H9 (cell line): ENCODE measurements around the gene ARPC1B. TPM values are rescaled to one million over a fixed set of nuclear protein-coding genes. Genes with fewer than 3 reads are reported as not detected.

ENCODE experiments used
- DNase-seq: peaks from one replicate; pipeline ENCODE4 v3.0.0-alpha.2; 2017
- H2AFZ ChIP-seq: one replicate; pipeline ENCODE4 v1.6.1; 2013; ENCODE audit warnings: mild to moderate bottlenecking, low read length, control low read depth, moderate library complexity
- H2AK5ac ChIP-seq: 2 replicates; pipeline ENCODE4 v1.6.1; 2013; ENCODE audit warnings: low read length, control low read depth, mixed read lengths; ENCODE audit not compliant: insufficient read length
- H2BK120ac ChIP-seq: one replicate; pipeline ENCODE4 v1.6.1; 2013; ENCODE audit warnings: low read depth, mild to moderate bottlenecking, low read length, control low read depth, inconsistent platforms; ENCODE audit not compliant: poor library complexity, severe bottlenecking
- H2BK12ac ChIP-seq: 2 replicates; pipeline ENCODE4 v1.6.1; 2013; ENCODE audit warnings: low read length, control low read depth, mixed read lengths, low read depth; ENCODE audit not compliant: insufficient read length
- H2BK15ac ChIP-seq: 2 replicates; pipeline ENCODE4 v1.6.1; 2013; ENCODE audit warnings: low read depth, low read length, control low read depth
- H2BK20ac ChIP-seq: one replicate; pipeline ENCODE4 v1.6.1; 2013; ENCODE audit warnings: low read depth, mild to moderate bottlenecking, low read length, control low read depth, inconsistent platforms; ENCODE audit not compliant: poor library complexity, severe bottlenecking
- H2BK5ac ChIP-seq: 2 replicates; pipeline ENCODE4 v1.6.1; 2013; ENCODE audit warnings: low read length, control low read depth, mixed read lengths; ENCODE audit not compliant: insufficient read length
- H3K14ac ChIP-seq: 2 replicates; pipeline ENCODE4 v1.6.1; 2013; ENCODE audit warnings: low read length, control low read depth; ENCODE audit not compliant: insufficient read depth
- H3K18ac ChIP-seq: 2 replicates; pipeline ENCODE4 v1.6.1; 2013; ENCODE audit warnings: low read depth, mild to moderate bottlenecking, mixed read lengths, low read length, control low read depth; ENCODE audit not compliant: insufficient read length
- H3K23ac ChIP-seq: 2 replicates; pipeline ENCODE4 v1.6.1; 2013; ENCODE audit warnings: low read length, control low read depth, mixed read lengths, low read depth; ENCODE audit not compliant: insufficient read length
- H3K23me2 ChIP-seq: 2 replicates; pipeline ENCODE4 v1.6.1; 2013; ENCODE audit warnings: low read depth, mild to moderate bottlenecking, mixed read lengths, low read length, control low read depth; ENCODE audit not compliant: insufficient read length, poor library complexity, severe bottlenecking
- H3K27ac ChIP-seq: 2 replicates; pipeline ENCODE4 v1.5.1; 2013; ENCODE audit warnings: low read length, control low read depth, mixed read lengths, low read depth; ENCODE audit not compliant: insufficient read length
- H3K27me3 ChIP-seq: 2 replicates; pipeline ENCODE4 v1.6.1; 2013; ENCODE audit warnings: low read length, control low read depth, inconsistent platforms; ENCODE audit not compliant: insufficient read depth
- H3K4ac ChIP-seq: 2 replicates; pipeline ENCODE4 v1.6.1; 2013; ENCODE audit warnings: low read depth, mild to moderate bottlenecking, control low read depth, inconsistent platforms, low read length, moderate library complexity
- H3K4me1 ChIP-seq: 2 replicates; pipeline ENCODE4 v1.6.1; 2013; ENCODE audit warnings: low read length, control low read depth, inconsistent platforms; ENCODE audit not compliant: insufficient read depth
- H3K4me2 ChIP-seq: 2 replicates; pipeline ENCODE4 v1.6.1; 2013; ENCODE audit warnings: low read length, control low read depth, mixed read lengths; ENCODE audit not compliant: insufficient read length, insufficient read depth
- H3K56ac ChIP-seq: 2 replicates; pipeline ENCODE4 v1.6.1; 2013; ENCODE audit warnings: low read depth, mild to moderate bottlenecking, mixed read lengths, low read length, control low read depth; ENCODE audit not compliant: insufficient read length
- H3K79me1 ChIP-seq: 2 replicates; pipeline ENCODE4 v1.6.1; 2013; ENCODE audit warnings: low read depth, mild to moderate bottlenecking, moderate library complexity, low read length, control low read depth, inconsistent platforms; ENCODE audit not compliant: insufficient read depth, poor library complexity, severe bottlenecking
- H3K79me2 ChIP-seq: 2 replicates; pipeline ENCODE4 v1.6.1; 2013; ENCODE audit warnings: low read length, control low read depth, inconsistent platforms; ENCODE audit not compliant: insufficient read depth
- H3K9ac ChIP-seq: 2 replicates; pipeline ENCODE4 v1.6.1; 2013; ENCODE audit warnings: low read length, control low read depth, mixed read lengths; ENCODE audit not compliant: insufficient read length; ENCODE audit errors: extremely low read depth
- H3K9me3 ChIP-seq: one replicate; pipeline ENCODE4 v1.6.1; 2013; ENCODE audit warnings: low read depth, low read length, inconsistent platforms; ENCODE audit not compliant: control insufficient read depth
- H3T11ph ChIP-seq: one replicate; pipeline ENCODE4 v1.6.1; 2013; ENCODE audit warnings: mild to moderate bottlenecking, low read length, control low read depth, inconsistent platforms
- H4K20me1 ChIP-seq: one replicate; pipeline ENCODE4 v1.6.1; 2013; ENCODE audit not compliant: control insufficient read depth, insufficient read length, insufficient read depth
- H4K5ac ChIP-seq: 2 replicates; pipeline ENCODE4 v1.6.1; 2013; ENCODE audit warnings: low read depth, mild to moderate bottlenecking, mixed read lengths, low read length, control low read depth; ENCODE audit not compliant: insufficient read length
- H4K8ac ChIP-seq: replicated peaks from 2 replicates; pipeline ENCODE4 v1.6.1; 2013; ENCODE audit warnings: low read length, control low read depth, mixed read lengths, low read depth; ENCODE audit not compliant: insufficient read length
- H4K91ac ChIP-seq: 2 replicates; pipeline ENCODE4 v1.6.1; 2013; ENCODE audit warnings: low read depth, mild to moderate bottlenecking, moderate library complexity, mixed read lengths, low read length, control low read depth; ENCODE audit not compliant: insufficient read length
- H3K27ac Mint-ChIP-seq, 3 experiments: 2 replicates in 2 of 3; 3 replicates in 1 of 3; pipeline ENCODE4 v1.8.0; 2020 to 2021; ENCODE audit warnings: mixed read lengths in 3 of 3, mild to moderate bottlenecking in 1 of 3, moderate library complexity in 1 of 3
- H3K27me3 Mint-ChIP-seq: 2 replicates; pipeline ENCODE4 v1.8.0; 2021; ENCODE audit warnings: low read depth, mild to moderate bottlenecking, moderate library complexity, mixed read lengths
- H3K36me3 Mint-ChIP-seq, 3 experiments: 2 replicates in 2 of 3; 3 replicates in 1 of 3; pipeline ENCODE4 v1.8.0; 2020 to 2021; ENCODE audit warnings: low read depth in 3 of 3, mixed read lengths in 3 of 3; ENCODE audit not compliant: insufficient read depth in 1 of 3
- H3K4me1 Mint-ChIP-seq, 2 experiments: 2 replicates each; pipeline ENCODE4 v1.8.0; 2020; ENCODE audit warnings: mixed read lengths in 2 of 2
- H3K4me3 Mint-ChIP-seq, 2 experiments: 2 replicates in 1 of 2; 3 replicates in 1 of 2; pipeline ENCODE4 v1.8.0; 2020 to 2021; ENCODE audit warnings: mild to moderate bottlenecking in 2 of 2, mixed read lengths in 2 of 2, moderate library complexity in 1 of 2
- H3K9me3 Mint-ChIP-seq, 2 experiments: 2 replicates in 1 of 2; 3 replicates in 1 of 2; pipeline ENCODE4 v1.8.0; 2020; ENCODE audit warnings: mild to moderate bottlenecking in 2 of 2, mixed read lengths in 2 of 2, moderate library complexity in 1 of 2
- CTCF ChIP-seq: fragments of 200-600 bp; sonication (generic); conservative IDR thresholded peaks from 3 replicates; pipeline ENCODE4 v1.8.0; 2021; ENCODE audit warnings: antibody characterized with exemption, mild to moderate bottlenecking
- WGBS: extraction: QIAGEN DNeasy Blood & Tissue Kit; methylation state at CpG from one replicate; pipeline ENCODE4 v1.1.7; 2013; ENCODE audit warnings: missing lambda C conversion rate, low lambda C conversion rate, mixed read lengths; ENCODE audit not compliant: insufficient read length; ENCODE audit errors: extremely low coverage; 5-methylcytosine and 5-hydroxymethylcytosine counted together
- total RNA-seq: library from RNA; stranded (reverse); gene quantifications from 2 replicates; pipeline ENCODE4 v1.2.1, GENCODE V29; 2021

ARPC1B gene
- total RNA-seq, 1 experiment from 2014 or later, result 56.3 TPM

GRCh38 chr7:99389772-99390171, 15.2 kb downstream of the ARPC1B start:
- Histone ChIP-seq H3K9me3 (no peaks in the 10 kb centered on the region), H3K4me1 (peaks cover 2% of the 10 kb centered on the region; the same call in 1 of the 2 replicates), H3K23ac (no peak overlapping the region), H2BK12ac (no peak overlapping the region), H2BK120ac (no peak overlapping the region), H2AK5ac (no peak overlapping the region), H4K20me1 (no peaks in the 10 kb centered on the region), H3K56ac (no peak overlapping the region), H3K14ac (no peak overlapping the region), H3K18ac (no peak overlapping the region), H4K8ac (no peak overlapping the region), H3K23me2 (peaks cover 13% of the 10 kb centered on the region), H3K9ac (no peak overlapping the region), H3K79me1 (no peaks in the 10 kb centered on the region), H4K91ac (no peak overlapping the region), H3K27me3 (no peaks in the 10 kb centered on the region), H3K4me2 (no peak overlapping the region), H3K27ac (no peak overlapping the region), H2AFZ (no peak overlapping the region), H2BK15ac (no peak overlapping the region), H3T11ph (no peak overlapping the region), H2BK5ac (no peak overlapping the region), H2BK20ac (no peak overlapping the region), H4K5ac (no peak overlapping the region), H3K4ac (no peak overlapping the region), H3K79me2 (no peaks in the 10 kb centered on the region)
- no peak for TF ChIP-seq CTCF
- DNase-seq, result no peak
- Mint-ChIP-seq H3K36me3 (peaks cover 16 to 64% (median 31%) of the 10 kb centered on the region in 3 experiments), H3K27me3 (peaks cover 1% of the 10 kb centered on the region; the same call in 1 of the 2 replicates), H3K9me3 (no peaks in the 10 kb centered on the region; a peak in 1 of 5 replicates), H3K4me1 (peaks cover 13 to 14% of the 10 kb centered on the region in 2 experiments), H3K4me3 (no peak overlapping the region), H3K27ac (no peak overlapping the region)
- no CpG with 5 or more reads among the region's 13 CpGs for WGBS
